GM12872 (cell line): ENCODE data around the gene CST5.

Experiments used
- CTCF ChIP-seq: IDR thresholded peaks from 3 replicates; pipeline ENCODE4 v1.5.1; 2011; ENCODE audit warnings: low read depth, mild to moderate bottlenecking, low read length, moderate library complexity; ENCODE audit not compliant: insufficient read depth

The CST5 gene

DNA sequence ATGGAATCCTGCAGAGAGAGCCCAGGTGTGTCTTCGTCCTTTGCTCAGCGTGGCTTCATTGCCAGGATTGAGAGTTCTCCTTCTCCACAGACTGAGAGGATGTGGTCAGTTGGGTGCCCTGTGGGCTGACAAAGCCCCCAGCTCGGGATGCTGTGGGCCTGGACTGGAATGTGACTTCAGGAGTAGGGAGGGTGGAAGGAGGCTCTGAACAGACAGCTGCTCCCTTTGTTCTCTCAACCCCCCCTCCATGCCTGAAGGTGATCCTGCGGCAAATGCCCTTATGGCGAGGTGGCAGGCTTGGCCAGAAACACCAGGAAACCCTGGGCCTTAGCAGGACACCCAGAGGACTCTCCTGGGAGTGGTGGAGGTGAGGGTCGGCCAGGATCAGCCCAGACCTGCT is 1.8 kb upstream of the CST5 start:
- no peak for TF ChIP-seq CTCF

DNA sequence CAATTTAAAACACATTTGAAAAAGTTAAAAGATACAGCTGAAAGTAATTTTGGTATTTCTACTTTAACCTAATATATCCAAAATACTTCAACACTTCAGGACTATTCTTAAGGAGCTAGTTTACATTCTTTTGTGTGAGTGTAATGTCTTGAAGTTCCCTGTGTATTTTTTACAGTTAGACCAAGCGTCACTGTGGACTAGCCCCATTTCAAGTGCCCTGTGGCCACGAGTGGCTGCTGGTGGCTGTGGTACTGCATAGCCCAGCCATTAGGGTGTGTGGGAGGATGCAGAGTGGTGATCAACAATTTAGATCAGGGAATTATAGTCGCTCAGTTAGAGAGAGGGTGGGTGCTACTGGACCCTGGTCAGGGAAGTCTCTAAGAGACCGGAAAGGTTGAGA is 869 bp upstream of the CST5 start:
- no peak for TF ChIP-seq CTCF

- no peak for TF ChIP-seq CTCF
Measured at GRCh38 chr20:23879811-23880374, 345 bp upstream of the CST5 start.

DNA sequence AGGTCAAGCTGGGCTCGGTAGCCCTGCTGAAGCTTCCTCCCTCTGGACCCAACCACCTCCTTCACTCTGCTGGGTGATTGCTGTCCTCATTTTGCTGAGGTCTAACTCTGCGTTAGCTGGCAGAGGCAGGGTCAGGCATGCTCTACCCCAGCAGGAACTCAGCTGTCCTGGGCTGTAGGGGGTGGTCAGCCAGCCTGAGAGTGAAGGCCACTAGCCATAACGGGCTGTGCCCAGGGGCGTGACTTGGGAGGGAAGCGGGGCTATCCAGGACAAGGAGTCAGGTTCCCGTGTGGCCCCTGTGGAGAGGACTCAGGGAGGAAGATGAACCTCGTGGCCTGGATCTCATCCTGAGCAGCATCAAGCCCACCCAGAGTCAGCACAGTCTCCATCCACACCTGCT is 761 bp downstream of the CST5 start:
- no peak for TF ChIP-seq CTCF

DNA sequence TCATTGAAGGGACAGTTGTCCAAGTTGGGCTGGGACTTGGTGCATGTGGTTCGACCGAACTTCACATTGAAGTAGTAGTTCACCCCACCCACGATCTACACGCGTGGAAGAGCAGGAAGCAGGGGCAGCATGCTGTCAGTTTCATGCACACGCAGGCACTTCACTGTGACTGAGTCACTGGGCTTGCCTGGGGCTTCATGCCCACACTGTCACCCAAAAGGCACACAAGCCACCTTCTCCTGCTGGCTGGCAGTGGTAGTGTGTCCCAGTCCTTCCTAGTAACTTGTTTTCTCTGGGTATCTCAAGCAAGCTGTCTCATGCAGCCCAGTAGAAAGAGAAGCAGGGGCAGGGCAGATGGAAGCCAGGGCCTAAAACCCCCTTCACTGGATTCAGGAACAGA is 2.0 kb downstream of the CST5 start:
- no peak for TF ChIP-seq CTCF

- no peak for TF ChIP-seq CTCF
Measured at GRCh38 chr20:23875606-23876237, 3.8 kb downstream of the CST5 start.

DNA sequence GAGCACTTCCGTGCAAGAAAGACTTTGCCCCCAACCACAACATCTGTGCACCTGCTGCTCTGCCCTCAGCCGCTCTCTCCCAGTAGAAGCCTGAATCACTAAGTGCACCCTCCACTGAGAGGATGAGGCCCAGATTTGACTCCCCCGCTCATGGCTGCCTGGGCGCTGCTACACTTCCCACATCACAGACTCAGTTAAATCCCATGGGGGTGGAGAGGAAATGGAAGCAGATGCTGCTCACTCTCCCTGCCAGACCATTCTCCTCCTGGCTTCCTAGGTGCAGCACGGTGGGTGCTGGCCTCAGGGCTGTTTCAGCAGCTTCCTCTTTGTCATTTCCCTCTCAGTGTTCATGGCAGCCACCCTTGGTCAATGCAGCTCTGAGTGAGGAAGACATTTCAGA is 4.8 kb downstream of the CST5 start:
- TF ChIP-seq CTCF = no peak
